GM21360 (cell line): ENCODE results near the gene SLC7A10.

Experiments
- ATAC-seq: cut with Tn5 transposase; IDR thresholded peaks from one replicate; pipeline ENCODE4 v1.9.1; 2021; ENCODE audit warnings: mild to moderate bottlenecking, moderate library complexity; ENCODE audit not compliant: unreplicated experiment

SLC7A10 gene

GRCh38 chr19:33225458-33225926 is at the start of gene SLC7A10:
Gene SLC7A10 (minus strand): TSS chr19:33225850. CDS start chr19:33225703, 147 bp downstream.
- ATAC-seq: no peak

GRCh38 chr19:33274663-33275558 is 49.3 kb upstream of the SLC7A10 start:
- ATAC-seq: no peak

- ATAC-seq: no peak
Measured at GRCh38 chr19:33273881-33274662, 48.4 kb upstream of the SLC7A10 start.

GRCh38 chr19:33273065-33273736 is 47.6 kb upstream of the SLC7A10 start:
- ATAC-seq: no peak

GRCh38 chr19:33271246-33272021 is 45.8 kb upstream of the SLC7A10 start:
- ATAC-seq: no peak

- ATAC-seq: no peak
Measured at GRCh38 chr19:33270769-33271168, 45.1 kb upstream of the SLC7A10 start.

- no peak for ATAC-seq
Measured at GRCh38 chr19:33269016-33269415, 43.4 kb upstream of the SLC7A10 start.

GRCh38 chr19:33268162-33268991 is 42.7 kb upstream of the SLC7A10 start:
- no peak for ATAC-seq

- ATAC-seq: no peak
Measured at GRCh38 chr19:33267706-33268105, 42.1 kb upstream of the SLC7A10 start.

GRCh38 chr19:33266974-33267484 is 41.4 kb upstream of the SLC7A10 start:
- no peak for ATAC-seq

- no peak for ATAC-seq
Measured at GRCh38 chr19:33264881-33265445, 39.3 kb upstream of the SLC7A10 start.

GRCh38 chr19:33263325-33264023 is 37.8 kb upstream of the SLC7A10 start:
- no peak for ATAC-seq

GRCh38 chr19:33261511-33262189 is 36.0 kb upstream of the SLC7A10 start:
- no peak for ATAC-seq

- no peak for ATAC-seq
Measured at GRCh38 chr19:33260628-33261418, 35.2 kb upstream of the SLC7A10 start.

GRCh38 chr19:33259539-33259938 is 33.9 kb upstream of the SLC7A10 start:
- no peak for ATAC-seq

- ATAC-seq: no peak
Measured at GRCh38 chr19:33257828-33258227, 32.2 kb upstream of the SLC7A10 start.

- no peak for ATAC-seq
Measured at GRCh38 chr19:33256261-33256660, 30.6 kb upstream of the SLC7A10 start.
